Activated T-cell treated with anti-CD3 and anti-CD28 coated beads, Interleukin-2, amount 50 U/mL, for 24 hours (primary cell): ENCODE results near the gene SPEG.
A peak's percentile ranks its signal among the peaks of the same experiment; 100 is the strongest.
"Not testable (repeated sequence)": the region's sequence is repeated elsewhere in the genome, so short reads cannot be mapped to it uniquely, and the experiment has no call there.

Experiments used
- DNase-seq: peaks from one replicate; pipeline ENCODE4 v3.0.0-alpha.2; 2020
- H3K27ac Mint-ChIP-seq: 2 replicates; pipeline ENCODE4 v1.8.0; 2020; ENCODE audit warnings: mild to moderate bottlenecking, mixed read lengths
- H3K27me3 Mint-ChIP-seq: 2 replicates; pipeline ENCODE4 v1.8.0; 2020; ENCODE audit warnings: mixed read lengths
- H3K36me3 Mint-ChIP-seq: 2 replicates; pipeline ENCODE4 v1.8.0; 2020; ENCODE audit warnings: low read depth, mixed read lengths
- H3K4me1 Mint-ChIP-seq: 2 replicates; pipeline ENCODE4 v1.8.0; 2020; ENCODE audit warnings: low read depth, mixed read lengths
- H3K4me3 Mint-ChIP-seq: 2 replicates; pipeline ENCODE4 v1.8.0; 2020; ENCODE audit warnings: mild to moderate bottlenecking, moderate library complexity, mixed read lengths
- H3K9me3 Mint-ChIP-seq: 2 replicates; pipeline ENCODE4 v1.8.0; 2020; ENCODE audit warnings: mixed read lengths

SPEG gene

GRCh38 chr2:219434718-219435525 is at the start of gene SPEG:
TSS of gene SPEG (plus strand) at chr2:219434843. CDS start at chr2:219434978, 135 bp downstream.
- no peaks in the 10 kb centered on the region for H3K36me3 Mint-ChIP-seq
- H3K27ac Mint-ChIP-seq = no peak within 1 kb of the TSS
- H3K4me3 Mint-ChIP-seq = no peak within 1 kb of the TSS
- DNase-seq = no peak
- H3K4me1 Mint-ChIP-seq = no peaks in the 10 kb centered on the region
- no peaks in the 10 kb centered on the region for H3K9me3 Mint-ChIP-seq
- H3K27me3 Mint-ChIP-seq = peaks cover 26% of the 10 kb centered on the region

DNA sequence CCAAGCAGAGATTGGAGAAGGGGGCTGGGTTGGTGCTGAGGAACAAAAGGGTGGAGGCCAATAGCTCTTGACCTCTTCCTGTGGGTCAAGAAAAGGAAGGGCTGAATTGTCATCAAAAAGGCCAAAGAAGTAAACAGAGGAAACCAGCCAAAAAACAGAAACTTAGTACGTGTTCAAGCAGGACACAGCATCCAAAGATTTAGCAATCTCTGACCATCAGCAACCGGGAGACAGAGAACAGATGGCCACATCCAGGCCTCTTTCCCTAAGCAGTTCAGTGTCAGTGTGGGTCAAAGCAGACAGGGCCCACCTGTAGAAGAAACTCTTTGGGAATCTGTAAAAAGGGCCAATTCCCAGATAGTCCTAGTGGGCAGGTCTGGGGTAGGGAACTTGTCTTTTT is 49.8 kb upstream of the SPEG start:
- Mint-ChIP-seq H3K27me3 (no peaks in the 10 kb centered on the region), H3K36me3 (peaks cover 75% of the 10 kb centered on the region), H3K27ac (no peak overlapping the region), H3K4me1 (peaks cover 29% of the 10 kb centered on the region), H3K9me3 (no peaks in the 10 kb centered on the region), H3K4me3 (no peak overlapping the region)
- no peak for DNase-seq

DNA sequence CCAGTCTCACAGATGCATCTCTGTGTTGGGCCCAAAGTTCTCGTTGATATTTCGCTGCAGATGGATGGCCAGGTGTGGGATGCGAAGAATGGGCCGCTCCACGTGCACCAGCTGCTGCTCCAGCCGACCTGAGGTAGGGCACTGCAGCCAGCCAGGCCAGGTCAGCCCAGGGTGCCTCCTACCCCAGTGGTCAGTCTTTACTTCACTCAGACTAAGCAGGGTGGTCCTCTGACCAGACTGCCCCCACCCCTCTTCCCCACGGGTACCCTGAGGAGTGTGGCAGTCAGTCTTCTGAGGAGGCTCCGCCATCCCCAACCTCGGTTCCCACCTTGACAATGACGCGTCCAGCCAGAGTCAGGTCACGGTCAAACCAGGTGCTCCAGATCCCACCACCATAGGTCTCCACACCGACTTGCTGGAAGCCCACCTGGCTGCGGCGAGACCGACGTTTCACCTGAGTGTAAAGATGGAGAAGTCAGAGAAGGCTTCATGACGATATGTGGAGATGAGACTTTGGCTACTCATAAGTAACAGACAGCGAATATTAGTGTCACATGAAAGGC is 48.6 kb upstream of the SPEG start:
- H3K27me3 Mint-ChIP-seq = no peaks in the 10 kb centered on the region
- H3K4me3 Mint-ChIP-seq = peak overlapping the region; percentile 98
- H3K36me3 Mint-ChIP-seq = peaks cover 65% of the 10 kb centered on the region
- no peaks in the 10 kb centered on the region for H3K9me3 Mint-ChIP-seq
- H3K4me1 Mint-ChIP-seq = peaks cover 29% of the 10 kb centered on the region
- H3K27ac Mint-ChIP-seq = peak overlapping the region; percentile 99
- no peak for DNase-seq

- peaks cover 58% of the 10 kb centered on the region for H3K36me3 Mint-ChIP-seq
- no peak for DNase-seq
Observed at GRCh38 chr2:219386532-219387280, 47.9 kb upstream of the SPEG start.

GRCh38 chr2:219387306-219388120 is 47.1 kb upstream of the SPEG start, which contains the start of gene DNPEP:
TSS of gene DNPEP (minus strand) at chr2:219387912. CDS start at chr2:219387794, 118 bp downstream.
- Mint-ChIP-seq H3K9me3 (no peaks in the 10 kb centered on the region), H3K4me1 (peaks cover 28% of the 10 kb centered on the region), H3K27me3 (no peaks in the 10 kb centered on the region)

More at GRCh38 chr2:219386532-219387280, 47.9 kb upstream of the SPEG start:
- Mint-ChIP-seq H3K27ac (peak overlapping the region; percentile 99), H3K4me3 (peak overlapping the region; percentile 98), H3K9me3 (no peaks in the 10 kb centered on the region), H3K4me1 (peaks cover 29% of the 10 kb centered on the region), H3K27me3 (no peaks in the 10 kb centered on the region)

GRCh38 chr2:219388121-219388906 is 46.3 kb upstream of the SPEG start:
- Mint-ChIP-seq H3K36me3 (peaks cover 42% of the 10 kb centered on the region), H3K4me3 (peak overlapping the region; percentile 72), H3K27me3 (no peaks in the 10 kb centered on the region), H3K27ac (peak overlapping the region; percentile 87), H3K4me1 (peaks cover 28% of the 10 kb centered on the region), H3K9me3 (no peaks in the 10 kb centered on the region)
- DNase-seq = peak; percentile 100

More at GRCh38 chr2:219387306-219388120, 47.1 kb upstream of the SPEG start, which contains the start of gene DNPEP:
- peak within 1 kb of the TSS; percentile 99 for H3K27ac Mint-ChIP-seq
- peak; percentile 98 for DNase-seq
- H3K4me3 Mint-ChIP-seq = peak within 1 kb of the TSS; percentile 98
- H3K36me3 Mint-ChIP-seq = peaks cover 50% of the 10 kb centered on the region

GRCh38 chr2:219388907-219389156 is 45.8 kb upstream of the SPEG start:
- Mint-ChIP-seq H3K27ac (peak overlapping the region; percentile 87), H3K4me1 (peaks cover 28% of the 10 kb centered on the region), H3K36me3 (peaks cover 37% of the 10 kb centered on the region), H3K4me3 (peak overlapping the region; percentile 72), H3K9me3 (no peaks in the 10 kb centered on the region), H3K27me3 (no peaks in the 10 kb centered on the region)
- DNase-seq = no peak

GRCh38 chr2:219392754-219393153 is 41.9 kb upstream of the SPEG start:
- H3K4me1 Mint-ChIP-seq = peaks cover 19% of the 10 kb centered on the region
- no peaks in the 10 kb centered on the region for H3K36me3 Mint-ChIP-seq
- H3K4me3 Mint-ChIP-seq = no peak overlapping the region
- no peak overlapping the region for H3K27ac Mint-ChIP-seq
- H3K9me3 Mint-ChIP-seq = no peaks in the 10 kb centered on the region
- no peak for DNase-seq
- no peaks in the 10 kb centered on the region for H3K27me3 Mint-ChIP-seq

DNA sequence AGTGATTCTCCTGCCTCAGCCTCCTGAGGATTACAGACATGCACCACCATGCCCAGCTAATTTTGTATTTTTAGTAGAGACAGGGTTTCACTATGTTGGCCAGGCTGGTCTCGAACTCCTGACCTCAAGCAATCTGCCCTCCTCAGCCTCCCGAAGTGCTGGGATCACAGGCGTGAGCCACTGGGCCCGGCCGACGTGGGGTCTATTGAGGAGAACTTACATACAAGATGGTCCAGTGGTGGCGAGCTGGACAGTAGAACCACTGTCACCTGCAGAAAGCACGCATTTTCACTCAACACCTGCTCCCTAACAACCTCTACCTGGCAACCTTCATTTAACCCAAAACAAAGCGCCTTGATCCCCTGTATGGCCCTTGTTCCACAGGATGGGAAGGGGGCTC is 39.6 kb upstream of the SPEG start:
- H3K36me3 Mint-ChIP-seq = not testable (repeated sequence)

DNA sequence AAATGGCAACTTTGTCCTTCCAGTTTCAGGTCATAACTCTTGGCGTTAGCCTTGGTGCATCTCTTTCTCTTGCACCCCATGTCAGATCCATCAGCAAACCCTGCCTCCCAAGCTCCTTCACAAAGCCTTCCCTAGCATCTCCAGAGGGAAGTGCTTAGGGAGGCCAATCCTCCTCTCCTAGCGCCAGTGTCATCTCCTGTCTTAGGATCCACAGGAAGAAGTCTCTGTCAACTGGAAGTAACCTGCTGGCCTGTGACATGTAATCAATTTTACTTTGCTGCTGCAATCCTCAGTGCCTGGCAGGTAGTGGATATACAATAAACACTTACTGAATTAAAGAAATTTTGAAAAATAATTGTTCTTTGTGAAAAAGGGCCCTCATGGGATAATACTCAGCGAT is 39.0 kb upstream of the SPEG start:
- Mint-ChIP-seq H3K9me3 (no peaks in the 10 kb centered on the region), H3K4me1 (peaks cover 12% of the 10 kb centered on the region), H3K27ac (no peak overlapping the region), H3K4me3 (no peak overlapping the region), H3K36me3 (no peaks in the 10 kb centered on the region), H3K27me3 (no peaks in the 10 kb centered on the region)
- DNase-seq = no peak

More for the DNA sequence above, 39.6 kb upstream of the SPEG start:
- DNase-seq, H3K9me3 Mint-ChIP-seq, H3K27me3 Mint-ChIP-seq, H3K4me3 Mint-ChIP-seq, H3K27ac Mint-ChIP-seq: not testable (repeated sequence)
- H3K4me1 Mint-ChIP-seq = peaks cover 12% of the 10 kb centered on the region

- Mint-ChIP-seq H3K27me3 (no peaks in the 10 kb centered on the region), H3K4me3 (no peak overlapping the region), H3K4me1 (peaks cover 12% of the 10 kb centered on the region), H3K9me3 (no peaks in the 10 kb centered on the region), H3K36me3 (no peaks in the 10 kb centered on the region), H3K27ac (peak overlapping the region; percentile 24)
- no peak for DNase-seq
Observed at GRCh38 chr2:219396863-219397457, 37.7 kb upstream of the SPEG start.

- no peaks in the 10 kb centered on the region for H3K9me3 Mint-ChIP-seq
- no peaks in the 10 kb centered on the region for H3K36me3 Mint-ChIP-seq
- no peak for DNase-seq
- H3K4me1 Mint-ChIP-seq = peaks cover 12% of the 10 kb centered on the region
- H3K4me3 Mint-ChIP-seq = no peak overlapping the region
- H3K27me3 Mint-ChIP-seq = no peaks in the 10 kb centered on the region
- H3K27ac Mint-ChIP-seq = no peak overlapping the region
Observed at GRCh38 chr2:219398721-219399363, 35.8 kb upstream of the SPEG start.
